Mesenchymal stem cell (in vitro differentiated cells and primary cell): ENCODE data around the gene CRADD.
"Not testable (repeated sequence)": the region's sequence is repeated elsewhere in the genome, so short reads cannot be mapped to it uniquely, and the experiment has no call there.

Source experiments
- DNase-seq: peaks from one replicate; pipeline ENCODE4 v3.0.0-alpha.2; 2013
- H2AFZ ChIP-seq: one replicate; pipeline ENCODE4 v1.6.1; 2013; ENCODE audit warnings: low read depth, mild to moderate bottlenecking, control low read depth, inconsistent platforms, low read length, moderate library complexity
- H2AK5ac ChIP-seq: 2 replicates; pipeline ENCODE4 v1.6.1; 2013; ENCODE audit warnings: low read length, moderate library complexity, mild to moderate bottlenecking, inconsistent platforms; ENCODE audit not compliant: severe bottlenecking
- H2BK120ac ChIP-seq: one replicate; pipeline ENCODE4 v1.6.1; 2013; ENCODE audit warnings: low read depth, mild to moderate bottlenecking, inconsistent platforms, low read length, moderate library complexity
- H2BK12ac ChIP-seq, 2 experiments: one replicate each; pipeline ENCODE4 v1.6.1; 2013; ENCODE audit warnings: inconsistent platforms in 2 of 2, low read length in 2 of 2, mild to moderate bottlenecking in 2 of 2, moderate library complexity in 2 of 2, control low read depth in 1 of 2
- H2BK15ac ChIP-seq: one replicate; pipeline ENCODE4 v1.6.1; 2013; ENCODE audit warnings: mild to moderate bottlenecking, low read depth, inconsistent platforms; ENCODE audit not compliant: poor library complexity, severe bottlenecking
- H2BK5ac ChIP-seq: 2 replicates; pipeline ENCODE4 v1.6.1; 2013; ENCODE audit warnings: low read depth, mild to moderate bottlenecking, low read length, control low read depth, inconsistent platforms; ENCODE audit not compliant: poor library complexity, severe bottlenecking
- H3K14ac ChIP-seq, 2 experiments: one replicate each; pipeline ENCODE4 v1.6.1; 2013; ENCODE audit warnings: inconsistent platforms in 2 of 2, low read length in 2 of 2, control low read depth in 1 of 2, mild to moderate bottlenecking in 1 of 2, moderate library complexity in 1 of 2
- H3K18ac ChIP-seq, 2 experiments: one replicate each; pipeline ENCODE4 v1.6.1; 2013; ENCODE audit warnings: inconsistent platforms in 2 of 2, low read length in 2 of 2, control low read depth in 1 of 2, low read depth in 1 of 2, mild to moderate bottlenecking in 1 of 2
- H3K23ac ChIP-seq, 2 experiments: one replicate each; pipeline ENCODE4 v1.6.1; 2013; ENCODE audit warnings: inconsistent platforms in 2 of 2, low read length in 2 of 2, mild to moderate bottlenecking in 2 of 2, moderate library complexity in 2 of 2, control low read depth in 1 of 2
- H3K27ac ChIP-seq: 2 replicates; pipeline ENCODE4 v1.5.1; 2013; ENCODE audit warnings: mild to moderate bottlenecking, moderate library complexity, low read length, control low read depth, inconsistent platforms; ENCODE audit not compliant: poor library complexity, severe bottlenecking
- H3K27me3 ChIP-seq, 2 experiments: 2 replicates each; pipeline versions ENCODE4 v1.6.1 to v1.7.0; 2013; ENCODE audit warnings: low read length in 2 of 2, mild to moderate bottlenecking in 2 of 2, moderate library complexity in 2 of 2, control low read depth in 1 of 2, inconsistent platforms in 1 of 2; ENCODE audit not compliant: control insufficient read depth in 1 of 2, insufficient read depth in 1 of 2
- H3K36me3 ChIP-seq, 2 experiments: 2 replicates each; pipeline versions ENCODE4 v1.6.1 to v1.7.0; 2013; ENCODE audit warnings: low read length in 2 of 2, control low read depth in 1 of 2, inconsistent platforms in 1 of 2, low read depth in 1 of 2, mild to moderate bottlenecking in 1 of 2; ENCODE audit not compliant: insufficient read depth in 2 of 2, control insufficient read depth in 1 of 2
- H3K4ac ChIP-seq, 2 experiments: one replicate each; pipeline ENCODE4 v1.6.1; 2013; ENCODE audit warnings: inconsistent platforms in 2 of 2, low read length in 2 of 2, mild to moderate bottlenecking in 2 of 2, moderate library complexity in 2 of 2, control low read depth in 1 of 2, low read depth in 1 of 2
- H3K4me1 ChIP-seq: 2 replicates; pipeline ENCODE4 v1.6.1; 2013; ENCODE audit warnings: low read depth, low read length, control low read depth; ENCODE audit not compliant: control insufficient read depth, insufficient read depth
- H3K4me2 ChIP-seq: 2 replicates; pipeline ENCODE4 v1.6.1; 2013; ENCODE audit warnings: low read length, mild to moderate bottlenecking, inconsistent platforms; ENCODE audit not compliant: poor library complexity, severe bottlenecking
- H3K4me3 ChIP-seq, 2 experiments: 2 replicates each; pipeline versions ENCODE4 v1.5.1 to v1.7.0; 2013; ENCODE audit warnings: low read length in 2 of 2, mild to moderate bottlenecking in 2 of 2, control low read depth in 1 of 2, low read depth in 1 of 2; ENCODE audit not compliant: insufficient read depth in 1 of 2
- H3K79me1 ChIP-seq: replicated peaks from 2 replicates; pipeline ENCODE4 v1.6.1; 2013; ENCODE audit warnings: mild to moderate bottlenecking, control low read depth, low read length, inconsistent platforms; ENCODE audit not compliant: poor library complexity, severe bottlenecking
- H3K9ac ChIP-seq: 2 replicates; pipeline ENCODE4 v1.7.0; 2013; ENCODE audit warnings: mild to moderate bottlenecking, low read length, moderate library complexity
- H3K9me3 ChIP-seq: 2 replicates; pipeline ENCODE4 v1.7.0; 2013; ENCODE audit warnings: mild to moderate bottlenecking, low read length; ENCODE audit not compliant: control insufficient read depth
- H4K8ac ChIP-seq: one replicate; pipeline ENCODE4 v1.6.1; 2013; ENCODE audit warnings: inconsistent platforms, mild to moderate bottlenecking, low read length, moderate library complexity
- H4K91ac ChIP-seq: one replicate; pipeline ENCODE4 v1.6.1; 2013; ENCODE audit warnings: mild to moderate bottlenecking, low read length, inconsistent platforms
- WGBS: methylation state at CpG from one replicate; pipeline ENCODE4 v1.1.7; 2013; ENCODE audit warnings: mixed read lengths; 5-methylcytosine and 5-hydroxymethylcytosine counted together

Gene CRADD

DNA sequence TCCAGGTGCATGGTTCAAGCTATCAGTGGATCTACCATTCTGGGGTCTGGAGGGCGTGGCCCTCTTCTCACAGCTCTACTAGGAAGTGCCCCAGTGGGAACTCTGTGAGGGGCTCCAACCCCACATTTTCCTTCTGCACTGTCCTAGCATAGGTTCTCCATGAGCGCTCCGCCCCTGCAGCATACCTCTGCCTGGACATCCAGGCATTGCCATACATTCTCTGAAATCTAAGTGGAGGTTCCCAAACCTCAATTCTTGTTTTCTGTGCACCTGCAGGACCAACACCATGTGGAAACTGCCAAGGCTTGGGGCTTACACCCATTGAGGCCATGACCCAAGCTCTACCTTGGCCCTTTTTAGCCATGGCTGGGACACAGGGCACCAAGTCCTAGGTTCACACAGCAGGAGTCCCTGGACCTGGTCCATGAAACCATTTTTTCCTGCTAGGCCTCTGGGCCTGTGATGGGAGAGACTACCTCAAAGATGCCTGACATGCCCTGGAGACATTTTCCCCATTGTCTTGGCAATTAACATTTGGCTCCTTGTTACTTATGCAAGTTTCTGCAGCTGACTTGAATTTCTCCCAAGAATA lies 76.8 kb downstream of the CRADD start:
- Histone ChIP-seq H3K4ac (no peak overlapping the region), H2BK15ac (no peak overlapping the region), H3K18ac (no peak overlapping the region), H2AK5ac (no peak overlapping the region), H4K8ac (no peak overlapping the region), H3K4me2 (no peak overlapping the region), H3K4me3 (no peak overlapping the region), H2BK12ac (no peak overlapping the region), H3K9me3 (no peaks in the 10 kb centered on the region), H3K27me3 (no peaks in the 10 kb centered on the region), H2BK5ac (no peak overlapping the region), H3K36me3 (no peaks in the 10 kb centered on the region), H4K91ac (no peak overlapping the region), H3K79me1 (no peaks in the 10 kb centered on the region), H2BK120ac (no peak overlapping the region), H3K14ac (no peak overlapping the region), H3K27ac (no peak overlapping the region), H3K4me1 (no peaks in the 10 kb centered on the region), H3K23ac (no peak overlapping the region), H3K9ac (no peak overlapping the region), H2AFZ (no peak overlapping the region)
- 93% methylated on average over 3 of the region's 3 CpGs for WGBS
- no peak for DNase-seq

GRCh38 chr12:93754859-93755258 lies 77.7 kb downstream of the CRADD start:
- H3K18ac ChIP-seq, H3K14ac ChIP-seq, H2BK12ac ChIP-seq, H3K4me2 ChIP-seq, H3K4me3 ChIP-seq, H2BK15ac ChIP-seq, H3K9ac ChIP-seq, H3K4ac ChIP-seq, H3K9me3 ChIP-seq, H2AK5ac ChIP-seq, H3K23ac ChIP-seq, H3K79me1 ChIP-seq, DNase-seq, H4K8ac ChIP-seq, H3K27ac ChIP-seq, H3K27me3 ChIP-seq, H3K4me1 ChIP-seq, H2AFZ ChIP-seq, H3K36me3 ChIP-seq, H2BK5ac ChIP-seq, H2BK120ac ChIP-seq, H4K91ac ChIP-seq: not testable (repeated sequence)

GRCh38 chr12:93756288-93756687 lies 79.1 kb downstream of the CRADD start:
- H3K27me3 ChIP-seq, result no peaks in the 10 kb centered on the region
- no peak overlapping the region for H3K23ac ChIP-seq
- no peak overlapping the region for H4K91ac ChIP-seq
- H3K4me1 ChIP-seq, result no peaks in the 10 kb centered on the region
- no peak for DNase-seq
- no peak overlapping the region for H2BK5ac ChIP-seq
- H2BK15ac ChIP-seq, result no peak overlapping the region
- no peak overlapping the region for H3K4me2 ChIP-seq
- no peak overlapping the region for H3K9ac ChIP-seq
- H2BK12ac ChIP-seq, result no peak overlapping the region
- H2BK120ac ChIP-seq, result no peak overlapping the region
- no peak overlapping the region for H3K4ac ChIP-seq
- no peaks in the 10 kb centered on the region for H3K36me3 ChIP-seq
- no peak overlapping the region for H3K18ac ChIP-seq
- no peaks in the 10 kb centered on the region for H3K79me1 ChIP-seq
- H4K8ac ChIP-seq, result no peak overlapping the region
- 98% methylated on average over 2 of the region's 2 CpGs for WGBS
- H3K4me3 ChIP-seq, result no peak overlapping the region
- no peak overlapping the region for H3K27ac ChIP-seq
- H2AFZ ChIP-seq, result no peak overlapping the region
- H3K14ac ChIP-seq, result no peak overlapping the region
- H2AK5ac ChIP-seq, result no peak overlapping the region
- H3K9me3 ChIP-seq, result no peaks in the 10 kb centered on the region

DNA sequence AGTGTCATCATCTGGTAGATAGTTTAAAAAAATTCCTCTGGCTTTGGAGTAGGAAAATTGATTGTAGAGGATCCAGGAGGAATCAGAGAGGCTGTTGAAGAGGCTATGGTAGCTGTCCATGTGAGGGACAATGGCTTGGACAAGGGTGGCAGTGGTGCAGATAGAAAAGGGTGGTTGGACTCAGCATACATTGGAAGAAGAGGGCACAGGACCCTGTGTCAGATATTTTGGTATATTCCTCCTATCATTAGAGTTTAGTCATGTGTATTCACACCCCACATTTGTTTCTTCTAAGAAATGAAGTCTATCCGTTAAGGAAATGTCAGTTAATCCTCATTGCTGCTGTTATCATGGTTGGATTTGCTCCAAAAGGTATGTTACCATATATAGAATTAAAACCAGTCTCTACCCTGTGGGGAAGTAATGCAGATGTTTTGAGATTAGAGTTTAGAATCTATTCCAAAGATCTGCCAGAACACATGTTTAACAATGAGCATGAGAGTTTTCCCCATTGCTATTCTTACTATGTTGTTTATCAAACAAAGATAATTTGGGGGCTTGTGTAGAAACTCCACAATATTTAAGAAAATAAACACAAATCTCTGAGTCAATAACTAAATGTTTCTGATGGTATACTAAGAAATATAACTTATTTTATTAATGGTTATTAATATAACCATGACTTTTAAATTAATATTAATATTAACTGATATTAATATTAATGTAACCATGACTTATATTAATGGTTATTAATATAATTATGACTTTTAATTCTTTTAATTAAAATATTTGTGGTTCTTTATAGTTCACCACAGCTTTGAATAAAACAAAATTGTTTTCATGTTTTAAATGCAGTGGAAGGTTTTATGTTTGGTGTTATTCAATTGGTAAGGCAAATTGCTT lies 80.9 kb downstream of the CRADD start:
- Histone ChIP-seq H2BK12ac (no peak overlapping the region), H2AFZ (no peak overlapping the region), H3K18ac (no peak overlapping the region), H4K8ac (no peak overlapping the region), H2BK120ac (no peak overlapping the region), H4K91ac (no peak overlapping the region), H3K4me1 (no peaks in the 10 kb centered on the region), H3K36me3 (no peaks in the 10 kb centered on the region), H3K9ac (no peak overlapping the region), H3K27me3 (no peaks in the 10 kb centered on the region), H2AK5ac (no peak overlapping the region), H3K4me2 (no peak overlapping the region), H3K9me3 (no peaks in the 10 kb centered on the region), H2BK15ac (no peak overlapping the region), H3K14ac (no peak overlapping the region), H2BK5ac (no peak overlapping the region), H3K23ac (no peak overlapping the region), H3K4me3 (no peak overlapping the region), H3K27ac (no peak overlapping the region), H3K79me1 (no peaks in the 10 kb centered on the region), H3K4ac (no peak overlapping the region)
- no CpG with 5 or more reads among the region's 1 CpG for WGBS
- DNase-seq, result no peak
